Measurements from ENCODE around the gene FNDC3A. TPM values are rescaled to one million over a fixed set of nuclear protein-coding genes. Genes with fewer than 3 reads are reported as not detected.

FNDC3A gene
- total RNA-seq, 2 donors from 2014 or later: 48.2 to 86.3 TPM

DNA sequence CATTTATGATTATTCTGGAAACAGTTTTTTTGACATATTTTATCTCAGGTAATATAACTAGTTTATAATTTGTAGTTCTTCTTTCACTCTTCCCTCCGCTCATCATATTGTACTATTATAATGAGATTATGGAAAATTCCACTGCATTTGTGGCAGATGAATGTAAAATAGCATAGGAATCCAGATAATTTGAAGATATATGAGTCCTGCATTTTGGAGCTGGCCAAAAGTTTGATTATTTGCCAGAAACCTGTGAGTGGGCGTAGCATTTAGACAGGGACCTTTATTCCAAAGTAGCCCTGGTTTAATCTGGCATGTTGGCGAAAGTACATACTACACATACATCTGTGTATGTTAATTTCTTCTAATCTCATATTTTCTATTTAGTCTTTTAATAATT lies 65.2 kb downstream of the FNDC3A start:
- Histone ChIP-seq H3K4me3 (no peak overlapping the region), H3K27me3 (replicated peaks; ENCODE audit: insufficient read depth) (no peaks in the 10 kb centered on the region), H3K4me1 (ENCODE audit: control insufficient read depth in 1 of 2, low read depth in 2 of 2) (peaks cover 0 to 3% of the 10 kb centered on the region in 2 donors), H3K27ac (no peak overlapping the region), H3K36me3 (no peaks in the 10 kb centered on the region), H3K9me3 (no peaks in the 10 kb centered on the region)
- DNase-seq (ENCODE audit: low spot score) (no peak), ATAC-seq (ENCODE audit: insufficient number of reproducible peaks, low FRiP score, low read depth) (no peak)
- TF ChIP-seq, protein P1, sequence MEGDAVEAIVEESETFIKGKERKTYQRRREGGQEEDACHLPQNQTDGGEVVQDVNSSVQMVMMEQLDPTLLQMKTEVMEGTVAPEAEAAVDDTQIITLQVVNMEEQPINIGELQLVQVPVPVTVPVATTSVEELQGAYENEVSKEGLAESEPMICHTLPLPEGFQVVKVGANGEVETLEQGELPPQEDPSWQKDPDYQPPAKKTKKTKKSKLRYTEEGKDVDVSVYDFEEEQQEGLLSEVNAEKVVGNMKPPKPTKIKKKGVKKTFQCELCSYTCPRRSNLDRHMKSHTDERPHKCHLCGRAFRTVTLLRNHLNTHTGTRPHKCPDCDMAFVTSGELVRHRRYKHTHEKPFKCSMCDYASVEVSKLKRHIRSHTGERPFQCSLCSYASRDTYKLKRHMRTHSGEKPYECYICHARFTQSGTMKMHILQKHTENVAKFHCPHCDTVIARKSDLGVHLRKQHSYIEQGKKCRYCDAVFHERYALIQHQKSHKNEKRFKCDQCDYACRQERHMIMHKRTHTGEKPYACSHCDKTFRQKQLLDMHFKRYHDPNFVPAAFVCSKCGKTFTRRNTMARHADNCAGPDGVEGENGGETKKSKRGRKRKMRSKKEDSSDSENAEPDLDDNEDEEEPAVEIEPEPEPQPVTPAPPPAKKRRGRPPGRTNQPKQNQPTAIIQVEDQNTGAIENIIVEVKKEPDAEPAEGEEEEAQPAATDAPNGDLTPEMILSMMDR (IDR thresholded peaks at IDR 0.05): no peak

DNA sequence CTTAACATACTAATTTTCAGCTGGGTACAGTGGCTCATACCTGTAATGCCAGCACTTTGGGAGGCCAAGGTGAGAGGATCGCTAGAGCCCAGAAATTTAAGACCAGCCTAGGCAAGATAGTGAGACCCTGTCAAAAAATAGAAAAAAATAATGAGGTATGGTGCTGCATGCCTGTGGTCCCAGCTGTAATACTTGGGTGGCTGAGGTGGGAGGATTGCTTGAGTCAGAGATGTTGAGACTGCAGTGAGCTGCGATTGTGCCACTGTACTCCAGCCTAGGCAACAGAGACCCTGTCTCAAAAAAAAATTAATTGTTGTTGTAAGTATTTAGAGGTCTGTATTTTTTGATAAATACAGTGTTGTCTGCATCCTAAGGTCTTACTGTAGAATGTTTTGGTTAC lies 66.8 kb downstream of the FNDC3A start:
- Histone ChIP-seq H3K27ac (no peak overlapping the region), H3K4me3 (no peak overlapping the region), H3K27me3 (replicated peaks; ENCODE audit: insufficient read depth) (no peaks in the 10 kb centered on the region), H3K9me3 (no peaks in the 10 kb centered on the region), H3K36me3 (no peaks in the 10 kb centered on the region), H3K4me1 (ENCODE audit: control insufficient read depth in 1 of 2, low read depth in 2 of 2) (peaks cover 3 to 9% of the 10 kb centered on the region in 2 donors)
- ATAC-seq (ENCODE audit: insufficient number of reproducible peaks, low FRiP score, low read depth) (no peak), DNase-seq (ENCODE audit: low spot score) (no peak)
- TF ChIP-seq, protein P1 (IDR thresholded peaks at IDR 0.05): no peak

DNA sequence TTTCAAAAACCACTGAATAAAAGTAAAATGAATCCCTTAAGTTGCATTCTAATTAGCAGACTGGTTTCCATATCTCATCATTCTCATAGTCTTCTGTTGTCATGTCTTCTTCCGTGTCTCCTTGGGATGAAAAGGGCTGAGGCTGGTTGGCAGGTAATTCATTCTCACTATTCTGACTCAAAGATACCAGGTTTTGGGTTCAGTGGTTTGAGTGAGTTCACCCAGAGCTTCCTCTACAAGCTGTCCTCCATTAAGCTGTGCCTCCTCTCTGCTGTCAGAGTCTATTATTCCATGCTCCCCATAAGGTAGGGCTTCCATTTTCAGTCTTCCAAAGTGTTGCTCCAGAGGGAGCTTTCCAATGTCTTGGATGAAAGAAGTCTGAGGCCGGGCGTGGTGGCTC lies 68.3 kb downstream of the FNDC3A start:
- H3K4me1 ChIP-seq (ENCODE audit: control insufficient read depth in 1 of 2, low read depth in 2 of 2): peaks cover 3 to 9% of the 10 kb centered on the region in 2 donors
- H3K4me3 ChIP-seq: no peak overlapping the region
- no peaks in the 10 kb centered on the region for H3K9me3 ChIP-seq
- ATAC-seq (ENCODE audit: insufficient number of reproducible peaks, low FRiP score, low read depth) (no peak), DNase-seq (ENCODE audit: low spot score) (no peak)
- H3K27ac ChIP-seq: no peak overlapping the region
- TF ChIP-seq, protein P1 (IDR thresholded peaks at IDR 0.05): no peak
- no peaks in the 10 kb centered on the region for H3K36me3 ChIP-seq
- H3K27me3 ChIP-seq (replicated peaks; ENCODE audit: insufficient read depth): no peaks in the 10 kb centered on the region

DNA sequence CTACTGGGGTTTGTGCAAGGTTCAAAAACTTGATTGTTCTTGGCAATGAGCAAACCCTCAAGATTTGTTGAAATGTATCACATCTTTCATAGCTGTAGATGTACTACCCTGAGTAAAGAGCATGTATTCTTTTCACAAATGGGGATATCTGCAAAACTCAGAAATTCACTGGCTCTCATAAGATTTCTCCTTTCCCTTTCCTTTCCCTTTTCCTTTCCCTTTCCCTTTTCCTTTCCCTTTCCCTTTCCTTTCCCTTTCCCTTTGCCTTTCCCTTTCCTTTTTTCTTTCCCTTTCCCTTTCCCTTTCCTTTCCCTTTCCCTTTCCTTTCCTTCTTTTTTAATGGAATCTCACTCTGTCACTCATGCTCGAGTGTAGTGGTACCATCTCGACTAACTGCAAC lies 69.1 kb downstream of the FNDC3A start:
- no peaks in the 10 kb centered on the region for H3K9me3 ChIP-seq
- ATAC-seq (ENCODE audit: insufficient number of reproducible peaks, low FRiP score, low read depth) (no peak), DNase-seq (ENCODE audit: low spot score) (no peak)
- peaks cover 3 to 9% of the 10 kb centered on the region in 2 donors for H3K4me1 ChIP-seq (ENCODE audit: control insufficient read depth in 1 of 2, low read depth in 2 of 2)
- TF ChIP-seq, protein P1 (IDR thresholded peaks at IDR 0.05): no peak
- no peak overlapping the region for H3K27ac ChIP-seq
- no peaks in the 10 kb centered on the region for H3K36me3 ChIP-seq
- no peaks in the 10 kb centered on the region for H3K27me3 ChIP-seq (replicated peaks; ENCODE audit: insufficient read depth)
- H3K4me3 ChIP-seq: no peak overlapping the region

DNA sequence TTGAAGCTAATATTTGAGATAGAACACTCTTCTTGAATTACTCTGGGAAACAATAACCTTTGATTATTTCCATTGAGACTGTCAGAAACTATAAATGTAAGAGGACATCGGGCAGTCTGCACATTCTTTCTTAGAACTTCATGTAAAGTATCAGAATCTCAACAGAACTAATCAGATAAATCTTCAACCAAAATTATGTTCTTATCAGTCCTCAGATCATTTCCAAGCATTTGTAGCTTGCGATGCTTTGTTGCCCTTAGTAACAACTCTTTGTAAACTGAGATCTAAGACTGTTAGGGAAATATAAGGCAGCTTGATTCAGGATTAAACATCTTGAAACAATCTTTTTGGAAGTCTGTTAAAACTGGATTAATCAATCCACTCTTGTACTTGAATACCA lies 70.3 kb downstream of the FNDC3A start:
- ATAC-seq (ENCODE audit: insufficient number of reproducible peaks, low FRiP score, low read depth) (no peak), DNase-seq (ENCODE audit: low spot score) (no peak)
- TF ChIP-seq, protein P1 (IDR thresholded peaks at IDR 0.05): no peak
- Histone ChIP-seq H3K4me1 (ENCODE audit: control insufficient read depth in 1 of 2, low read depth in 2 of 2) (peaks cover 3 to 9% of the 10 kb centered on the region in 2 donors), H3K36me3 (no peaks in the 10 kb centered on the region), H3K27me3 (replicated peaks; ENCODE audit: insufficient read depth) (no peaks in the 10 kb centered on the region), H3K27ac (no peak overlapping the region), H3K4me3 (no peak overlapping the region), H3K9me3 (no peaks in the 10 kb centered on the region)
